ENCODE results near the gene TGM2.

- TF ChIP-seq EZH2 (IDR thresholded peaks at IDR 0.05) (no peak), POLR2AphosphoS5 (IDR thresholded peaks at IDR 0.05; ENCODE audit: borderline replicate concordance, low read depth, low read length) (no peak)
These were observed 5.3 kb upstream of the TGM2 start for GRCh38 chr20:38170219-38170825.
